GM21619 (cell line): Measurements from ENCODE around the gene PHF21B.

Experiments
- ATAC-seq: cut with Tn5 transposase; IDR thresholded peaks from one replicate; pipeline ENCODE4 v1.9.1; 2021; ENCODE audit not compliant: unreplicated experiment

Gene PHF21B

DNA sequence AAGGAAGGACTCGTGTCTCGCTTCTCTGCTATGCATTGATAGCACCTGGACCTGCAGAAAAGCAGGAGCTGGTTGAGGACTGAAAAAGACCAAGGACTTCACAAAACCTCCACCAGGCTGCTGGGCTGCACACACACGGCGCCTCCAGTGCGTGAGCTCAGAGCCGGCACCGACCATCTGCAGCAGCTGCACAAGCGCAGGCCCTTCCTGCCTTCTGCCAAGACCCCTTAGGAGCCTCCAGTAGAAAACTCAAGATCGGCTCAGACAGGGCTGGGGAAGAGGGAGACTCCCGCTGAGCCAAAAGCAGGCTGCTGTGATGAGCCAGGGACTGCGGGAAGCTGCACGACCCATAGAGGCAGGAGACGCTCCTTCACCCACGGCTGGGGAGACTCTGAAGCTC is 70.9 kb downstream of the PHF21B start:
- no peak for ATAC-seq

- no peak for ATAC-seq
Measured at GRCh38 chr22:44937216-44937615, 72.6 kb downstream of the PHF21B start.

DNA sequence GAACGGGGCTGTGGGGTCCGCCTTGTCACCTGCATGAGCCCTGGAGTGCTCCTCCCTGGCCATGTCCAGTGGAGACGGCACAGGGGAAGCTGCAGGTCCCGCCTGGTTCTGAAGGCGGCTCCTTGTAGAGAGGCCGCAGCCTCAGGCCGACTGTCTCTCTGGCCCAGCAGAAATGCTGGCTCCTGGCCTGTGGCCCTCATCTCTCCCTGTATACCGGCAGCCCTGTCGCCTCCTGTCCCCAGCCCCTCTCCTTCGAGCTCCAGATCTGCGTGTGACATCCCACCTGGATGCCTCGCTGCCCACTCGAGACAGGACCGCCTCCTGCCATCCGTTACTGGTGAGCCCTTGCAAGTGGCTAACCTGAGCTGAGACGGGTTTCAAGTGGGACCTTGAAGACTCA is 73.6 kb downstream of the PHF21B start:
- ATAC-seq = no peak

GRCh38 chr22:44935724-44936123 is 74.1 kb downstream of the PHF21B start:
- no peak for ATAC-seq

GRCh38 chr22:44934454-44934735 is 75.4 kb downstream of the PHF21B start:
- no peak for ATAC-seq

GRCh38 chr22:44933666-44934453 is 75.9 kb downstream of the PHF21B start:
- ATAC-seq = no peak

DNA sequence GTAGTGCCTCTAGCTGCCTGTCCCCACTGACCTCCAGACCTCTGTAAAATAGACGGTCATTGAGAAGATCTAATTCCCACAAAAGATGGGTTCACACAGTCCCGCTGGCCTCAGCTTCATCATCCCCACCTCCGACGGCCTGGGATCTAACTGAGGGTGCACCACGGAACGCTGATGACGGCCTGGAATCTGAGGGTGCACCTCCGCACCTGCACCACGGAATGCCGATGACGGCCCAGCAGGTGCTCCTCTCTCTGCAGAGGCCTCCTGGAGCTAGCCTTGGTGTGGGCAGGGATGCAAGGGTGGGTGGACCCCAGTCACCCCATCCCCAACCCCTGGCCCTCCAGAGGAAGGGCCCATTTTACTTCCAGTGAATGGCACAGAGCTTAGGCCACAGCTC is 77.3 kb downstream of the PHF21B start:
- no peak for ATAC-seq

DNA sequence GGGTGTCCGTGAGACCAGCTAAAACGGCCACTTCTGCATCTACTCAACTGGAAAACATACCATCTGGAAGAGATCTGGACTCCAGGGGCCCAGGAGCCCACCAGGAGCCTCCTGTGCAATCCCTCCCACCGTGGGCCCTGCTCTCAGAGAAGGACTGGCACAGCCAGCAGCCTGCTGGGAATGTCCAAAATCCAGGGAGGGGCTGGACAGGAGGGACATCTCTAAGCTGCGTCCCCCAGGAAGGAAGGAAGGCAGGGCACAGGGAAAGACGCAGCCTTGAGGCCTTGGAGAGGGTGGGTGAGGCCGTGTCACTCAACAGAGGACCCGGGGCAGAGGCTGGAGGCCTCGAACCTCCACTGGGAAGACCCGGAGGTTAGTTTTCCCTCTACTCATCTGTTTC is 78.0 kb downstream of the PHF21B start:
- ATAC-seq = no peak

- no peak for ATAC-seq
Measured at GRCh38 chr22:44931077-44931540, 78.7 kb downstream of the PHF21B start.

- ATAC-seq = no peak
Measured at GRCh38 chr22:44930711-44931035, 79.1 kb downstream of the PHF21B start.

- no peak for ATAC-seq
Measured at GRCh38 chr22:44930016-44930710, 79.6 kb downstream of the PHF21B start.

DNA sequence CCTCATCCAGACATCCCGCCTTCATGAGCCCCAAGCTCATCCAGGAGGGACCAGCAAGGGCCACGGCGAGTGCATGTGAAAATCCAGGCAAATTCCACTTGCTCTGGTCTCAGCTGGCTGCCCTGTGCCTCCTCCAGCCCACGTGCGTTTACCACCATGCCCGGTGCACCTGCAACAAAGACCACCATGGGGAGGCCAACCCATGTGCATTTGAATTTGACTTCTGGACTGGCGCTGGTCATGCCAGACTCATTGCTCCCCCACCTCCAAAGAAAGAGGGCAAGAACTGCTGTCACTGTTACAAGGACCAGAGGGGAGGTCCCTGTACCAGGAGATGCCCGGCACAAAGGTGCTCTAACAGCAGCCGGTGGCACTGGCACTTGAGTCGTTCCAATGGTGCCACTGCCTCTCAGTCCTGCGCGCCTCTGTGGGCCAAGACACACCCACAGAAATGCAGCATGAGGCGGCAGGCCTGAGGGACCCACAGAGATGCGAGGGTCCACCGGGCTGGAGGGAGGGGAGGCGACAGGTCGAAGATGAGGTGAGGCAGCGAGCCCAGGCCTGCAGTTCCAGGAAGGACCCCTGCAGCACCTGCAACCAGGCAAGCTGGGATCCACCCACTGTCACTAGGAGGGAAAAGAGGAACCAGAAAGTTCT is 80.3 kb downstream of the PHF21B start:
- ATAC-seq = no peak

DNA sequence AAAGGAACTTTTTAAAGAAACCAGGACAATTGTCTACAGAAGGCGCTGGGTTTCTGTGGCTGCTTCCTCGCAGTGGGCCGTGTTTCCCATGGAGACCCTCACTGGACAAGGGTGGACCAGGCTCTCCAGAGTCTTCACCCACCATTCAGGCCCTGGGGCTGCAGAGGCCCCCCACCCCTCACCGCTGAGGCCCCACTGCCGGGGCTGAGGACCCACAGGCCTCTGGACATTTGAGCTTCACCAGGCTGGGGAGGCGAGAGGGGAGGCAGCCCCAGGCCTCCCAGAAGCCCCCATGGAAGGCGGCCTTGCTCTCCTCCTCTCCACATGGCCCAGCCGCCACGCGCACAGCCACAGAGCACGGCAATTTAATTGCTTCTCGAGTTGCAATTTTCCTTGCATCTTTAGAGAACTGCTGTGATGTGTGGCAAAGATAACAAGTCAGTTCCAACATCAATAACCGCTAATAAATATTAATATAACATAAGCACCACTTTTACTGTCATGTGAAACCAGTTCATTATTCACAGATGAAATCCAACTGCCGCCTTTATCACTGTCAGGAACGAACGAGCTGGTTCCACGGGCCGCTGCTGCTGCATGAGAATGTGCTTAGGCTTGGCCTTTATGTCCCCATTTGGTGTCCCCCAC is 81.0 kb downstream of the PHF21B start:
- ATAC-seq = no peak

DNA sequence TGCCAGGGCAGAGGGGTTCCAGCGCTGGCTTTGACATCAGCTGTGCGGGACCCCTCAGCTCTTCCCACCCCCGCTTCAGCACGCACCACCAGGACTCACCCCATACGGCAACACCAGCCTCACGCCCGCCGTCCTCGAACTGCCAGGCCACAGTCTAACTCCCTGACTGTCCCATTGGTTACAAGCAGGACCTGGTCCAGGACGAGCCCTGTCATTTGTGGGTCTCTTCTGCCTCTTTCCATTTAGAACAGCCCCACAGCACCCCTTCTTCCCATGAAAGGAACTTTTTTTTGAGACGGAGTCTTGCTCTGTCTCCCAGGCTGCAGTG is 81.7 kb downstream of the PHF21B start:
- no peak for ATAC-seq

DNA sequence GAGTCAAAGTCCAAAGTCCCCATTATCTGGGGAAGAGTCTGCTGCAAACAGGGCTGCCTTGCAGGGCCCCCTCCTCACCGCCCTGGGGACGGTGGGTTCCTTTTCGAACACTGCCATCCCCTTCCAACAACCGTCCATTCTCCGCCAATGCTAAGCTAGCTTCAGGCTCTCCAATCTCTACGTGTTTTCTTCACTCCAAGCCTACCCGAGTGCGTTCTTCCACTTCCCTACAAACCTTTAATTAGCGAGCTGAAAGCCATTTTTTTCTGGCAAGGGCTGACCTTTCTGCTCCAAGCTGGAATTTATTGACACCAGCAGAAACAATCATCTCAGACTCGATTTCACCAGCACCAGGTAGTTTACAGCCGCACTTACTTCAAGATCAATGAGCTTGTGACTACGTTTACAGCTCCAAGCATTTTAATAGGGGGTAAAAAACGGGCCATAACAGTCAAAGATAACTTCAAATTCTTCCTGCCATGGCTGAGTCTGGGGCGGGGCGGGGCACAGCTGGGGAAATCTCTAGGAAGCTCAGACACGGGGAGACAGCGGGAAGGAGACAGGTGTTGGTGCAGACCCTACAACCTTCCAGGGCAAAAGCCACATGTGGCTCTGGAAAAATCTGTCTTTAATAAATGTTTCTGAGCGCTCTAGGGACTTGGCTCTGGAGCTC is 82.2 kb downstream of the PHF21B start:
- no peak for ATAC-seq

DNA sequence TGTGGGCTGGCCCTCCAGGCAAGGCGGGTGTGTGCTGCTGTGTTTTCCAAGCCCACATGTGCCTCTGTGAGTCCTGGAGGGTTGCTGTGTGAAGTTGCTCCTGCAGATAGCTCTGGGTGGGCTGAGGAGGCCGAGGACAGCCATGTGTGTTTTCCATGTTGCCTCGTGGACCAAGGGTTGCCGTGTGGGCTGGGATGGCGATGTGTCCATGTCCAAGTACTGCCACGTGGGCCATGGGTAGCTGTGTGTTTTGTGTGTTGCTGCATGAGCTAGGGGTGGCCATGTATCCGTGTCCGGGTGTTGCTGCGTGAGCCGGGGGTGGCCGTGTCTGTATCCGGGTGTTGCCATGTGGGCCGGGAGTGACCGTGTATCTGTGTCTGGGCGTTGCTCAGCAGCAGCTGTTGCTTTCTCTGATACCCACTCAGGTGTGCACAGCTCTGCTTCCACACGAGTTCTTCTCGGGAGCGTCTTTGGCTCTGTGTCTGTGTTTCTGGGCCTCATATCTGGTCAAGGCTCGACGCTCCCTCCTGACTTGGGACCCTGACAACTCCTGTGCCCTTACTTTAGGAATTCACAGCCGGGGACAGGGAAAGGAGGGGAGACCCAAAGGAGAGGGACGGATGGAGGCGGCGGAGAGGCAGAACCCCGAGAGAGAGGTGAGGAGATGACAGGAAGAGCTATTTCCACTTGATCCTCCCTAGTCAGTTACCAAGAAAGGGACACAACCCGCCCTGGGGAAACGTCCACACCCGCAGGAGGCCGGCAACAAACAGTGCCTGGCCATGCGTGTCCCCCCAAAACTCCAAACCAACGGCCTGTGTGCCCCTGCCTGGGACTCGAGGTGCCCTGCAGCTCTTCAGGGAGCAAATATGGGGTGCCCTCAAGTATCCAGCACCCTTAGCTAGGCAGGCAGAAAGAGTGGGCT is 83.1 kb downstream of the PHF21B start:
- ATAC-seq = no peak

DNA sequence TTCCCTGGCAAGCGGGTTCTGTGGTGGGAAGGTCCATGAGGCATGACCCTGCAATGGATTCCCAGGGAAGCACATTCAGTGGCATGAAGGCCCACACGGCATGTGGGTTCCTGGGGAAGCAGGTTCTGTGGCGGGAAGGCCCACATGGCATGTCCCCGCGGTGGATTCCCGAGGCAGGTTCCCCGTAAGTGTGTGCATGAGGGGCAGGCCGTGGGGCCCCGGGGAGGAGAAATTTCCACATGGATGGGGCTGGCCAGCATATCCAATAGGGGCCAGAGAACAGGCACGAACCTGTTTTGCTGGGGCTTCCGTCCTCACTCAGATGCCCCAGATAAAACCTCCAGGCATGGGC is 83.7 kb downstream of the PHF21B start:
- no peak for ATAC-seq

DNA sequence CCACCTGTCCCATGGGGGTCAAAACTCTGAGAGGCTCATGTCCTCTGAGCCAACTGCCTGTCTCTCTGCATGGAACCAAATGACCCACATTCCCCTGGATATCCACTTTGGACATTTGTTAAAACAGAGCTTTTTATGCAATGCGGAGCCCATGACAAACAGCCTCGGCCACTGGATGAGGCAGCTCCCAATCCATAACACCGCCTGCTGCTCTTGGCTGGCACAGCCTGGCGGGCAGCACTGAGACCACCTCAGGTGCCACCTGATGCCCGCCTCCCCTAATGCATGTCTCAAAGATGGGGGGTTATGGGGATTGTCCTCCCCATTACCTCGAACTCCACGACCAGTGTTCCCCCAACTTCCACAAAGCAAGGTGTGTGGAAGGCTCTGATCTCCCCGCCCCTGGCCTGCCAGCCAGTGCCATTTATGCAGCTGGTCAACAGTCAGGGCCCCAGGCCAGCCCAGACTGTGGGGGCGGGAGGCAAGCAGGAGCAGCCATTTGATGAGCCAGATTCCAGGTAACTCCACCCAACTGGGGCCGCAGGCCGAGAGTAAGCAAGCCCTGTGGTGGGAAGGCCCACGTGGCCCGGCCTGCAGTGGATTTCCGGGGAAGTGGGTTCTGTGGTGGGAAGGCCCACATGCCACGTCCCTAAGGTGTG is 84.2 kb downstream of the PHF21B start:
- ATAC-seq = no peak

DNA sequence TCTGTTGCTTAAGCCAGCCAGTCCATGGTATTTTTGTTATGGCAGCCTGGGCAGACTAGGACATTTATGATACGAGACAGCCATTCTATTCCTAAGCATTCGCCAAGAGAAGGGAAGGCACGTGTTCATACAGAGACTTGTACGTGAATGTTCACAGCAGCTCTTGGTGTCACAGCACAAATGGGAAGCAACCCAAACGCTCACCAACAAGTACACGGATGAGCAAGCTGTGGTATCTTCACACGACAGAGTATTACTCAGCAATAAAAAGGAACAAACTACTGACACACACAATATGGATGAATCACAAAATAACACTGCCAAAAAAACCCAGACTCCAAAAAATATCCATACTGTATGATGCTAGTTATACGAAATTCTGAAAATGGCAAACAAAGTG is 85.1 kb downstream of the PHF21B start:
- ATAC-seq = no peak

DNA sequence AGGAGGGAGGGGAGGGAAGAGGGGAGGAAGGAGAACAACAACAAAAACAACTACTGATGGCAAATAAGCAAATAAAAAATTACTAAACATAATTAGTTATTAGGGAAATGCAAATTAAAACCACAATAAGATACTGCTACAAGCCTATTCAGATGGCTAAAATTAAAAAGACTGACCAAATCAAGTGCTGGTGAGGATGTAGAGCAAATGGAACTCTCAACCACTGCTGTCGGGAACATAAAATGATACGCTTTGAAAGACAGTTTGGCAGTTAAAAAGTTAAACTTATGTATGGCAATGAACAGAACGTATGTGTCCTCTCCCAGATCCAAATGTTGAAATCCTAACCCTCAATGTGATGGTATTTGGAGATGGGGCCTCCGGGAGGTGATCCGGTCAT is 85.7 kb downstream of the PHF21B start:
- no peak for ATAC-seq
